Right lobe of liver (tissue), 4 donors: ENCODE data around the gene FAM20C.

Experiments
- CTCF ChIP-seq, 4 donors: fragments of 200-600 bp in 3 of 4; fragments of 450-650 bp in 1 of 4; IDR thresholded peaks; one replicate each; pipeline versions ENCODE4 v1.5.1 to v1.8.0; 2016 to 2022; ENCODE audit warnings: antibody characterized with exemption in 4 of 4, mild to moderate bottlenecking in 2 of 4
- POLR2A ChIP-seq: fragments of 450-650 bp; IDR thresholded peaks from one replicate; pipeline ENCODE4 v1.6.1; 2017; ENCODE audit warnings: antibody characterized with exemption, mild to moderate bottlenecking
- donor health status: DM: no; HTN: no; CAD: no.
- donor health status: DM: no; HTN: no; CAD: no.
- donor health status: DM: no; HTN: yes; CAD: no.

GRCh38 chr7:264541-265191 lies 72.3 kb downstream of the FAM20C start:
- TF ChIP-seq CTCF (IDR thresholded peaks at IDR 0.05) (no peak), POLR2A (no peak)
